HG03558 (cell line): Measurements from ENCODE around the gene EXOC3L4.

Source experiments
- ATAC-seq: cut with Tn5 transposase; IDR thresholded peaks from one replicate; pipeline ENCODE4 v1.9.1; 2021; ENCODE audit warnings: moderate number of reproducible peaks; ENCODE audit not compliant: unreplicated experiment; ENCODE audit errors: extremely low read depth

EXOC3L4 gene

GRCh38 chr14:103070263-103070885 lies 24.2 kb upstream of the EXOC3L4 start:
- no peak for ATAC-seq

GRCh38 chr14:103070971-103071542 lies 23.5 kb upstream of the EXOC3L4 start:
- ATAC-seq, result no peak

- ATAC-seq, result no peak
These were observed 22.8 kb upstream of the EXOC3L4 start for GRCh38 chr14:103071544-103072251.

GRCh38 chr14:103072595-103073366 lies 21.7 kb upstream of the EXOC3L4 start:
- no peak for ATAC-seq

GRCh38 chr14:103073367-103073875 lies 21.1 kb upstream of the EXOC3L4 start:
- no peak for ATAC-seq

GRCh38 chr14:103073876-103074728 lies 20.4 kb upstream of the EXOC3L4 start:
- no peak for ATAC-seq

GRCh38 chr14:103074729-103075367 lies 19.7 kb upstream of the EXOC3L4 start:
- no peak for ATAC-seq

GRCh38 chr14:103078420-103078749 lies 16.1 kb upstream of the EXOC3L4 start:
- no peak for ATAC-seq

- no peak for ATAC-seq
These were observed 15.5 kb upstream of the EXOC3L4 start for GRCh38 chr14:103078860-103079587.

- no peak for ATAC-seq
These were observed 12.6 kb upstream of the EXOC3L4 start for GRCh38 chr14:103081951-103082350.

GRCh38 chr14:103084021-103084919 lies 10.3 kb upstream of the EXOC3L4 start, which contains the start of gene LBHD2:
Gene LBHD2 (plus strand): TSS chr14:103084210. CDS start chr14:103086013, 1,803 bp downstream.
- no peak for ATAC-seq

- no peak for ATAC-seq
These were observed 9.1 kb upstream of the EXOC3L4 start for GRCh38 chr14:103085106-103086091.

GRCh38 chr14:103086771-103087342 lies 7.7 kb upstream of the EXOC3L4 start:
- ATAC-seq, result no peak

GRCh38 chr14:103087343-103087835 lies 7.1 kb upstream of the EXOC3L4 start:
- ATAC-seq, result no peak

- no peak for ATAC-seq
These were observed 5.6 kb upstream of the EXOC3L4 start for GRCh38 chr14:103088921-103089320.
